HG02943 (cell line): ENCODE results near the gene APBA2.
"Not testable (repeated sequence)": the region's sequence is repeated elsewhere in the genome, so short reads cannot be mapped to it uniquely, and the experiment has no call there.

ENCODE experiments used
- ATAC-seq: cut with Tn5 transposase; IDR thresholded peaks from one replicate; pipeline ENCODE4 v1.9.1; 2021; ENCODE audit warnings: mild to moderate bottlenecking, low read depth, moderate library complexity; ENCODE audit not compliant: unreplicated experiment

The APBA2 gene

DNA sequence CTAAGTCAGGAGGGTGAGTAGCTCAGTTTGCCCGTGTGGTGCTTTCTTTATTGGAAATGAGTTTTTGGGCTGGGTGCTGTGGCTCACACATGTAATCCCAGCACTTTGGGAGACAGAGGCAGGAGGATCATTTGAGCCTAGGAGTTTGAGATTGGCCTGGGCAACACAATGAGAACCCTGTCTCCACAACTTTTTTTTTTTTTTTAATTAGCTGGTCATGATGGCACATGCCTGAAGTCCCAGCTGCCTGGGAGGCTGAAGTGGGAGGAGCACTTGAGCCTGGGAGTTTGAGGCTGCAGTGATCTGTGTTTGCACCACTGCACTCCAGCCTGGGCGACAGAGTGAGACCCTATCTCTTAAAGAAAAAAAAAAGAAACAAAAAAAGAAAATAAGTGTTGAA lies 208.9 kb downstream of the APBA2 start:
- no peak for ATAC-seq

DNA sequence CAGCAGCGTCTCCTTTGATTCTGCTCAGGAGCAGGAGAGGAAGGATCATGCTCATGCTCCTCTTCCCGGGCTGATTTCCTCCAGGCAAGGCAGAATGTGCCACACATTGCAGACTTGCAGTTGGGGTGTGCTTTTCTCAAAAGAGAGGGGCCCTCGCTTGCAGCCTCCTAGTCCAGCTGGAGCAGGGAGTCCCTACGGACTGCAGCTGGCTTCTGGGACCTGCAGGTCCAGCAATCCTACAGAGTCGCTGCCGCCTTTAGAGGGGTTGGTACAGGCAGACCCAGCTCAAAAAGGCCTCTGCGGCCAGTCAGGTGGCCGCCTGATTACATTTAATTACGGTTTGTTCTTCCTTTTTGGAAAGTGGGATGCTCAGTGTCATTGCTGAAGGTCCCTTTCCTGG lies 210.0 kb downstream of the APBA2 start:
- no peak for ATAC-seq

DNA sequence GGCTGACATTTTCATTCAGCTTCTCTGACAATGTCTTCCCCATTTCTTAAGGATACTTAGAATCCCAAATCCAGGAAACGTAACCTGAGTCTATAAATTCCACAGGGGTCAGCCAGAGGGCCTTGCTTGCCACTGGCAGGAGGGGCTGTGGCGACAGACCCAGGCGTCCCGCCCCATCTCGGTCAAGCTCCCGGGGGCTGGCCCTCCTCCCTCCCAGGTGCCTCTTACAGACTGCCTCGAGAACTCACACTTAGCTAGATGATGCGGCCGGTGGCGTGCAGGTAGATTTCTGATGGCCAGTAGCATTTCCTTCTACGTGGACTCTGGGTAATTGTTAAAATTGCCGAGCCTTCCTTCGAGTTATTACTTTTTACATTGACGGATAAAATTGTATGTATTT lies 211.4 kb downstream of the APBA2 start:
- ATAC-seq: no peak

GRCh38 chr15:29097971-29098370 lies 212.2 kb downstream of the APBA2 start:
- no peak for ATAC-seq

DNA sequence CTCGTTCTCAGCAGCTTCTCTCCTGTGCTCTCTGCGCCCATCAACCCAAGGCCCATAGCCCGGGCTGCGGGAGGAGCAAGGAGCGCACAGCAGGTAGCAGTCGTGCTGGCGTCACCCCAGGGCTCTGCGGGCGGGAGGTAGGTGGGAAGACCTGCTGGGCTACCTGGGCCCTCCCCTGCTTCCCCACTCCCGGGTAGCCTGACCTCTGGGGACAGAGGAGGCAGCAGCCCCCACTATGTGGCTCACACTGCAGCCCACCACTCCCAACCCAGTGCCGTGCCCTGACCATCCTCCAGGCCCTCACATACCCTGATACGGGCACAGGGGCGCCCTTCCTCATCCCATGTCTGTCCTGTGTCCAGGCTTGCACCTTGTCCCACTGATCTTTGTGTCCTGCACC lies 212.9 kb downstream of the APBA2 start:
- ATAC-seq: no peak

GRCh38 chr15:29099131-29099880 lies 213.5 kb downstream of the APBA2 start:
- no peak for ATAC-seq

- ATAC-seq: no peak
Measured at GRCh38 chr15:29100486-29101000, 214.8 kb downstream of the APBA2 start.

GRCh38 chr15:29101491-29101890 lies 215.7 kb downstream of the APBA2 start:
- no peak for ATAC-seq

DNA sequence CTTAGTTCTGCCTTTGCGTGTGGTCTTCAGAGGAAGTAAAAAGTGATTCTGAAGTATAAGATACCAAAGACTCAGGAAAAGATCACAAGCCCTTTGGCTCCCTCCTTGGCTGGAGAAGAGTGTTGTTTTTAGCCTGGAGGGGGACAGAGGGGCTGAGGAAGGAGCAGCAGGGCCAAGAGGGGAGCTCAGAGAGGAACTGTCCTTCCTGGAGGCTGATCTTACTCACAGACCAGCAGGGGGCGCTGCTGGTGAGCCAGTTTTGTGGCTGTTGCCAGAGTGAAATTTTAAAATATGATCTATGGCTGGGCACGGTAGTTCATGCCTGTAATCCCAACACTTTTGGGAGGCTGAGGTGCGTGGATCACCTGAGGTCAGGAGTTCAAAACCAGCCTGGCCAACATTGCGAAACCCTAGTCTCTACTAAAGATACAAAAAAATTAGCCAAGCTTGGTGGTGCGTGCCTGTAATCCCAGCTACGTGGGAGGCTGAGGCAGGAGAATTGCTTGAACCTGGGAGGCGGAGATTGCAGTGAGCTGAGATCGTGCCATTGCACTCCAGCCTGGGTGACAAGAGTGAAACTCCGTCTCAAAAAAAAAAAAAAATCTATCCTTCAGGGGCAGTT lies 216.5 kb downstream of the APBA2 start:
- ATAC-seq: not testable (repeated sequence)

DNA sequence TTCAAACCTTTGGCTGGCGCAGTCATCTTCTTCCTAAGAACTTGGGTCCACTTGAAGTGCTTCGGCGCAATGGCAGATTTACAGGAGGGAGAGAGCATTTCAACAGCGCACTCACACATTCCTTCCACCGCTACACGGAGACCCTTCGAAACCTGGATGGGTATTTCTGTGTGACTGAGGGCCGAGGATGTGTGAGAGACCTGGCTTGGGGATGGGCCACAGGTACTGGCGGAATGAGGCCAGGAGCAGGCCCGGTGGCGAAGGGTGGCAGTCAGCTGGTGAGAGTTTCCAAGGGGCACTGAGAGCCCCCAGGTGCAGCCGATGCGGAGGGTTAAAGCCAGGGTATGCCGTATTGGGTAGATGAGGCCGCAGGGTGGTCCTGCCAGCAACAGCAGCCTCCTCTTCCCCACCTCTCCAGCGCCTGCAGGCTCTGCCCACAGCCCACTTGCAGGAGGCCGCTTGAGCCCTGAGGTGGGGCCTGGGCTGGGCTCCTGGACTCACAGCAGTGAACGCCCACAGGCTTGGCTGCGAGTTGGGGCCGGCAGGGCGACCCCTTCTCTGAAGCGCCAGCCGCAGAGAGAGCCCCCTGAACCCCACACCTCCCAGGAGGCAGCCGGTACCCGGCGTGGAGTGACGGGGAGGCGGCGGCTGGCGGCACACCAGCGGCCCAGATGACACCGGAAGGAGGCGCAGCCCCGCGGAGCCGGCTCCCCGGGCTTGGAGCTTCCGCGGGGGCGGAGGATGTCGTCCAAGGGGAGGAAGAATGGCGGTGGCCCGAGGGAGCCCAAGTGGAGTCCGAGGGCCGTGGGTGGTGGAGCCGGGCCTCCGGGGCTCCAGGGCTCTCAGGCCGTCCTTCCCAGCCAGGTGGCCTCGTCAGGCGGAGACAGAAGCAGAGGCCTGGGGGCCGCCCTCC lies 217.4 kb downstream of the APBA2 start:
- ATAC-seq: no peak

DNA sequence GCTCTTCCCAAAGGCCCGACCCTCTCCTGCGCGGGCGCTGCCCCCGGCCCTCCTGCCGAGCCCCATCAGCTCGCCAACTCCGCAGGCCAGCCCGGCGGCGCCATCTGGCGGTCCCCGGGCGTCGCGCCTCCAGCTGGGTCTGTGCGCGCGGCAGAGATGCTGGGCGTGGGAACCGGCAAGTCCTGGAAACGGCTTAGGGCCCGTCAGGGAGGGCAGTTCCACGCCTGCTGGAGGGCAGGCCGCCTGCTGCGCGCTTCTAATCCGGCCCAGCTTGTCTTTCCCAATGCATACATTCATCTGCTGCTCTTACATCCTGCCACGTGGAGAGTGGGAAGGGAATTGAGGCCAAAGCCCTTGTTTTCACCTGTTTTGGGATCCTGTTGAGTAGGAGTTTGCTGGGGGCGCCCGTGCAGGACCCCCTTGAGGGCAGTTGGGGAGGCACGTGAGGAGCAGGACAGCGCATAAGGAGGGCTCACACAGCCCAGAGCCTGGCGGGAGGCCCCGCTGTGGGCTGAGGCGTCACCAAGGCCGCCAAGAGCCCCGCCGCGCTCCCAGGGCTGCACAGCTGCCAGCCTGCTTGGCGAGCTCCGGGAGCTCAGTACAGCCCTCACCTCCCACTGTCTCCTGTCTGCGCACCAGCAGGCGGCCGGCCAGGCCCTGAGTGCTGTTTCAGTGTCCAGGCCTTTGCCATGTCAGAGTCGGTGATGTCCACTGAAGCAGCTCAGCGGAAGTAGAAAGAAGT lies 218.2 kb downstream of the APBA2 start:
- ATAC-seq: no peak

- ATAC-seq: no peak
Measured at GRCh38 chr15:29104566-29104880, 218.7 kb downstream of the APBA2 start.

DNA sequence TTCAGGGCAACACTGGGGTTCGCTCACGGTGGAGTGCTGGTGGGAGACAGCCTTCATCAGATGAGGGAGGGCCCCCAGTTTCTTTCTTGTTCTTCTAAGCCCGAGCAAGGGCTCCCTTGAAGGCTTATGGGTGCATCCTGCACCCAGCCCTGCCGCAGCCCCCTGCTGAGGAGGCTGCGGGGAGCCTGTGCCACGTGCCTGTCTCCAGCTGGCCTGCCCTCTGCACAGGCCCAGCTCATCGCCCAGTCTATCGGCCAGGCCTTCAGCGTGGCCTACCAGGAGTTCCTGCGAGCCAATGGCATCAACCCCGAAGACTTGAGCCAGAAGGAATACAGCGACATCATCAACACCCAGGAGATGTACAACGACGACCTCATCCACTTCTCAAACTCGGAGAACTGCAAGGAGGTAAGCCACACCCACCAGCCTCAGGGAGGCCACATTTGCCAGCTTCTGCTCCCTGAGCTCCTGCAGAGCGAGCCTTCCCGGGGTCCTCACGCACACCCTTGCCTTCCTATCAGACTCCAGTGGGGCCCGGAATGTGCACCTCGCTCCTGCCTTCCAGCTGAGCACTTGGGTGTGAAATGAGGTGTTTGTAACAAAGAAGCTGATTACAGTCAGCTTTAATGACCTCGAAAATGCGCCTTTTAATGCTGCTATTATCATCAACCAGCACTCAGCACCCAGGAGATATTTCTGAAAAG lies 219.5 kb downstream of the APBA2 start:
- ATAC-seq: no peak

GRCh38 chr15:29106116-29106515 lies 220.3 kb downstream of the APBA2 start:
- ATAC-seq: no peak

DNA sequence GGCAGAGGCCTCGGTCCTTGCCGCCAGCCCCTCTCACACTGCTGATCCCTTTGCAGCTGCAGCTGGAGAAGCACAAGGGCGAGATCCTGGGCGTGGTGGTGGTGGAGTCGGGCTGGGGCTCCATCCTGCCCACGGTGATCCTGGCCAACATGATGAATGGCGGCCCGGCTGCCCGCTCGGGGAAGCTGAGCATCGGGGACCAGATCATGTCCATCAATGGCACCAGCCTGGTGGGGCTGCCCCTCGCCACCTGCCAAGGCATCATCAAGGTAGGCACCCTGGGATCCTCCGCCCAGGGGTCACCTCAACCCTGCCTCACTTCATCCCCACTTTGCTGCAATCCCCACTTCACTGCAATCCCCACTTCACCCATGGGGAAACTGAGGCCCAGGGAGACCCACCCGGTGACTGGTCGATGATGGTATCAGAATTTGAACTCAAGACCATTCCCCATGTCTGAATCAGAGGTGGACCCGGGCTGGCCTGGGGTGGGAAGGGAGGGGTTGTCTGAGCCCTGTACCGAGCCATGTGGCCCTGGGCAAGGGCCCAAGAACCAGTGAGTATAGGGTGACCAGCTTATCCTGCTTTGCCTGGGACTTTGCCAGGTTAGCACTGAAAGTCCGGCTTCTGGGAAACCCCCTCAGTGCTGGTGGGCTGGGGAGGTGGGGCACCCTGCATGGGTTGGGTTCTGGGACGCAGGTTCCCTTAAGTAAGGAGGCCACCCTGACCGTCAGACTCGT lies 220.9 kb downstream of the APBA2 start:
- no peak for ATAC-seq

- ATAC-seq: no peak
Measured at GRCh38 chr15:29107291-29107890, 221.6 kb downstream of the APBA2 start.

- ATAC-seq: no peak
Measured at GRCh38 chr15:29107971-29108645, 222.3 kb downstream of the APBA2 start.

GRCh38 chr15:29109762-29110161 lies 224.0 kb downstream of the APBA2 start:
- ATAC-seq: no peak
